Measurements from ENCODE around the gene CCDC97.

CCDC97 gene

DNA sequence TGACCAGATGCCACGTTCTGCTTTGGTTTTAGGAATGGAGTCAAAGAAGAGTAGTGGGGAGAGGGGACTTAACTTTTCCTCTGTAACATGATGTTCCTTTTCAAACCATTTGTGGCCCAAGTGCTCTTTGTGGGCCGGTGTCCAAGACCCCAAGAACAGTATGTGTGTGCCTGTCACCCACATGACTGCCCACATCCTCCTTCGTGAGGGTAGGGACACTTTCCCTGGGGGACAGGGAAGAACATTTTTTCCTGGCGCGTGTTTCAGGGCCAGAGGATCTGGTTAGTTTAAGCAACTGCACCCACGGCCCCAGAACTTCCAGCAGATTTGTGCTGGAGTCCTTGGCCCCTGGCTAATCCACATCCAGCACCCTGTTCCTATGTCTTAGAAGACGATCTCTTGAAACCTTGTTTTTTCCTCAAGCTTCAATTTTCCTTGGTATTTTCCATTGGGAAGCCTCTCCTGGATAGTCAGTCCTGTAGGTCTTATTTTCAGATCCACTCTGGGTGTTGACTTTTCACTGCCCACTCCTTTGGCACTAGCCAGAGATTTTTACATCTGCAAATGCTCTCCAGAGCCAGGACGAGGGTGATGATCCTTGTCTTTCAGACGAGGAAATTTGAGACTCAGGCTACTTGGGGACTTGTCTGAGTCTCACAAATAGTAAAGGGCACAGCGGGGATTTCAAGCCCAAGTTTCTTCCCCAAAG is 10.8 kb upstream of the CCDC97 start:
- DNase-seq: no peak

DNA sequence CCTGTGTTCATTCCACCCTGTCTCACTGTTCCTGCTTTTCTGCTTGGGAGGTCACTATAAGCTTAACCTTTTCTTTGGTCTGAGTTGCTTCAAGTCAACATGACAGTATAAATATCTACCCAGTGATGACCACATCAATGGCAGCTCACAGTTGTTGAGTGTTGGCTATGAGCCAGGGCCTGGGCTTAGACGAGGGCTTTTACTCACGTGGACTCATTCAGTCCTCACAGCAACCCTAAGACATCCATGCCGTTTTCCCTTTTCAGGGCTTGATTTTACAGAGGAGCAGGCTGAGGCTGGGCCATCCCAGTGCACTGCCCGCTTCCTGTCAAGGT is 10.2 kb upstream of the CCDC97 start:
- DNase-seq: peak; percentile 71

DNA sequence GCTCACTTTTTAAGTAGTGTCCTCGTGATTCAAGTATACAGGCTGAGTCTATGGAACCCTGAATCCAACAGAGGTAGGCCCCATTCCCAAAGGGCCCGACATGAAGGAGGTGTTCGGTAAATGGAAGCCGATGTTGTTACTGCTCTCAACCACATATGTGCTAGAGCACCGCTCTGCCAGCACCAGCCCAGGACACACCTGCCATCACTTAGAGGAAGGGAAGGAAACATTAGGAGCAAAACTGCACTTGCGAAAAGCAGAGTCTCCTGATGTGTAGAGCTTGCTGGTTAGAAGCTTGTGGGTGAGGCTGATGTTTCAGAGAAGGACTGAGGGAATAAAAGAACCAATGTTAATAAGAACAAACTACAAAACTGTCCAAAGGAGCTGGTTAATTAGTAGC is 9.4 kb upstream of the CCDC97 start:
- DNase-seq: no peak

DNA sequence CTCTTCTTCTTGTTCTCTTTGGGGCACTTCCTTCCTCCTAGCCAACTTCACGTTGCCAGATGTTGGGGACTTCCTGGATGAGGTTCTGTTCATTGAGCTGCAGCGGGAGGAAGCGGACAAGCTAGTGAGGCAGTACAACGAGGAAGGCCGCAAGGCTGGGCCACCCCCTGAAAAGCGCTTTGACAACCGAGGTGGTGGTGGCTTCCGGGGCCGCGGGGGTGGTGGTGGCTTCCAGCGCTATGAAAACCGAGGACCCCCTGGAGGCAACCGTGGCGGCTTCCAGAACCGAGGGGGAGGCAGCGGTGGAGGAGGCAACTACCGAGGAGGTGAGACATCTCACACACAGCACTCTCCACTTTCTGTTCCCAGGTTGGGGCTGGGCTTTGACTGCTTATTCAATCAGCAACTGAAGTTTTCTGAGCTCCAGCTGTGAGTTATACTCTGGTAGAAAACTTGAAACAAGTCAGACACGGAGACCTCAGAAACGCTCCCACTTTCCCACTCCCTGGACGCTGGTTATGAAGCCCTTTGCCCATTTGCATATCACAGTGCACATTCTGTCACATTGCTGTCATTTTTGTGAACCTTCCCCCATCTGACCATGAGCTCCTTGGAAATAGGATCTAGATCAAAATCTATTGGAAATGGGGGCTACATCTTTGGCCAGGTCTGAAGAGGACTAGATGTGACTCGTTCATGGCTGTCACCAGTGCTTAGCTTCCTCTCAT is 7.2 kb upstream of the CCDC97 start:
- DNase-seq: peak; percentile 63

DNA sequence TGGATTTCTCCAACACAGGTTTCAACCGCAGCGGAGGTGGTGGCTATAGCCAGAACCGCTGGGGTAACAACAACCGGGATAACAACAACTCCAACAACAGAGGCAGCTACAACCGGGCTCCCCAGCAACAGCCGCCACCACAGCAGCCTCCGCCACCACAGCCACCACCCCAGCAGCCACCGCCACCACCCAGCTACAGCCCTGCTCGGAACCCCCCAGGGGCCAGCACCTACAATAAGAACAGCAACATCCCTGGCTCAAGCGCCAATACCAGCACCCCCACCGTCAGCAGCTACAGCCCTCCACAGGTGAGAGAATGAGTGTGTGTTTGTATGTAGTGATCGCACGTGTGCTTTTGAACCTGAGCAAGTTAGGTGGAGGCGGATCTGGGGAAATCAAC is 6.0 kb upstream of the CCDC97 start:
- peak; percentile 30 for DNase-seq

DNA sequence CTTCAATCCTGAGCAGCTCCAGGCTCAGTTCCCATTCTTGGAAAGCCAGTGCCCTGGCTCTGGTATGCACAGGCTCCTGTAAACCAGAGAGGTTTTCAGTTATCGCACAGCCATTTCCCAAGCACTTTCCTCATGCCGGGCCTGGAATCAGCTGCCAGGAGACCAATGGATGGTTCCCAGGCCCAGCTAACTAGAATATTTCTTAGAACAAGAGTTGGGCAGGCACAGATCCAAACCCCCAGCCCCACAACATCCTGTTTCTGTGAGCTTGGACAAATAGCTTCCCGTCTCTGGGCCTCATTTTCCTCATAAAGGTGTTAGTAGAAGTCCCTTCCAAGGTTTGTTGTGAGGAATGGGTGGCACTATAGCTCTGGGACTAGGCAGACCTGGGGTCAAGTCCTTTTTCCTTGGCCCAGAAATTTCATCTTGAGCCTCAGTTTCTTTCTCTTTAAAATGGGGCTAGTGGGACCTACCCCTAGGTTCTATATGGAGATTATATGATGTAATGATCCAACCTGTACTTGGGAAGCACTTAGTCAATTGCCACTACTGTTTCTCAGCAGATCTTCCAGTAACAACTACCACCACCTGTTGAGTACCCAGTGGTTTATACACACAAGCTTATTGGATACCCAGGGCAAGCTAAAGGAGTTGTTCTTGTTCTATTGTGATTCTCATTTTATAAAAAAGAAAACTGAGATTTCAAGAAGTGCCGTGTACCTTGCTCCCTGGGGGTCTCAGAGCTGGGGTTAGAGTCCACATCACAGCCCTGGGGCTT is 5.1 kb upstream of the CCDC97 start:
- DNase-seq: no peak

DNA sequence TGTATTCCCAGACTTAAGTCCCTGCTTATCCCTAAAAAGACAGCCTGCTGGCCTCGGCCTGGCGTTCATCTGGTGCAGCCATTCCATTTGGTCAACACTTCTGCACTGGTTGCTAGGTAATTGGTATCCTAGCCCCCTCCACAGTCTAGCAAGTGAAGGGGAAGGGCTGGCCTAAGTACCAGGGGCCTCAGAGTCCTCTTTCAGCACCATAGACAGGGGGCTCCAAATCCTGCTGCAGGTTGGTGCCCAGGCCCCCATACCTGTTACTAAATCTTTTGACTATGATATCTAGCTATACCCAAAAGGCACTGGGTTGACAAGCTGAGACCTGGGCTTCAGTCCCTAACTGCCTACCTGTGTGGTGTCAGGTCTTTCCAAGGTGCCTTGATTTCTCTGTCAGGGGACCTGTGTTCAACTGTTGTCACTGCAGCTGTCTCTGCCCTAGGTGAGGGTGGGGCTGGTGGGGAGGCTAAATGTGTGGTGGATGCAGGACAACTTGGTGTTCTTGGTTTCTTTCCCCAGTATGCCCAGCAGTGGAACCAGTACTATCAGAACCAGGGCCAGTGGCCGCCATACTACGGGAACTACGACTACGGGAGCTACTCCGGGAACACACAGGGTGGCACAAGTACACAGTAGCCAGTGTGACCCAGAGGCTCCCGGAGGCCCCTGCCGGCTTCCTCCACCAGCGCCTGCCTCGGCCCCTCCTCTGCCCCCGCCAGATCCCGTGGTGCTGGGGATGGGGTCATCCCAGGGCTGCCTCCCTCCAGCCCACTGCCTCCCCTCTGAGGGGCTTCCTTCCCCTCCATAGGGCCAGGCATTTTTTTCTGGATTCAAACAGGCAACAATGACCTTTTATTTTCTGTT is 3.8 kb upstream of the CCDC97 start:
- no peak for DNase-seq

DNA sequence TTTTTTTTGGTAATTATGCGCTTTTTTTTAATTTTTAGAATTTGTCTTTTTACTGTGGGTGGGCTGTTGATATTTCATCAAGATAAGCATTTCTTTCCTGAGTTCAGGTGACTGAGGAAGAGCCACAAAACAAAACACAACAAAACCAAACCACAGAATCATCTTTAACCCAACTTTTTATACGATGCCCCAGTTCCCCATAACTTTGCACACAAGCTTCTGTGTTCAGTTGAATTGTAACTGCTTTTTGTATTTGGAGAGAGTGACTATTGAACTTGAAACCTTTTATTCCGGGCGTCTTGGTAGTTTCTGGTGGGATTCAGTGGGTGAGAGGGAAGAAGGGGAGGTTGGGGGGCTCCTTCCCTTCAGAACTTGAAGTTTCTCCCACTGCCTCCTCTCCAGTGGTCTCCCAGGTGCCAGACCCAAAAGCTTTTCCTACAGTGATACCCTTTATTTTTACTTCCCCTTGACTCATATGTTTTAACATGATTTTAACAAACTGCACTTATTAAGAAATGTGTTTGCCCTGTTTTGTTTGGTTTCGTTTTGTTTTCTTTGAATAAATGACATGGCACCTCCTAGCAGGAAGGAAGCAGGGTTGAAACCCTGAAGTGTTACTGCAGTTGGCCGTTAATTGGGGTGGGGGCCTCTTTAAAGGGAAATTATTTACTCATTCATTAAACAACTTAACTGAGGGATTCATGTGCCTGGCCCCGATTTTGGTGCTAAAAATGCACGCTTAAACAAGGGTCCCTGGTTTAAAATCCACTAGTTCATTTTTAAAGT is 2.7 kb upstream of the CCDC97 start:
- peak; percentile 36 for DNase-seq

DNA sequence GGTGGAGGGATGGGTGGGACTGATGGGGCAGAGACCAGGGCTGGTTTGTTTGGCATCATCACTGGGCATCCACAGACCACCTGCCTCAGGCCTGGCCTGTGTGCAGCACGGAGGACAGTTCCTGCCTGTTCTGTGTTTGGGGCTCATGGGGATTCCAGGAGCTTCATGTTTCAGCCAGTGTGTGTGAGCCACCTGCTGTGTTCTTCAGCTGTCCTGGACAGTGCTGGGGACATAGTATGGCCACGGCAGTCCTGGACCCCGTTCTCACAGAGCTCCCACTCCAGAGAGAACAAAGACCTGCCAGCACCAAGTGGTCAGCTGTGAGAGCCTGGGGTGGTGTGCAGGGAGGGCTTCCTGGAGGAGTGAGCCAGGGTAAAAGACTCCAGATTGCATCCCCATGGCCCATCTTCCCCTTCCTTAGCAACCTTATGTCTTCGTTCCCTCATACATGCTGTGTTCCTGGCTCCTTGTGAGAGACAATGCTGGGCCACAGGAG is 2.0 kb upstream of the CCDC97 start:
- DNase-seq: no peak

DNA sequence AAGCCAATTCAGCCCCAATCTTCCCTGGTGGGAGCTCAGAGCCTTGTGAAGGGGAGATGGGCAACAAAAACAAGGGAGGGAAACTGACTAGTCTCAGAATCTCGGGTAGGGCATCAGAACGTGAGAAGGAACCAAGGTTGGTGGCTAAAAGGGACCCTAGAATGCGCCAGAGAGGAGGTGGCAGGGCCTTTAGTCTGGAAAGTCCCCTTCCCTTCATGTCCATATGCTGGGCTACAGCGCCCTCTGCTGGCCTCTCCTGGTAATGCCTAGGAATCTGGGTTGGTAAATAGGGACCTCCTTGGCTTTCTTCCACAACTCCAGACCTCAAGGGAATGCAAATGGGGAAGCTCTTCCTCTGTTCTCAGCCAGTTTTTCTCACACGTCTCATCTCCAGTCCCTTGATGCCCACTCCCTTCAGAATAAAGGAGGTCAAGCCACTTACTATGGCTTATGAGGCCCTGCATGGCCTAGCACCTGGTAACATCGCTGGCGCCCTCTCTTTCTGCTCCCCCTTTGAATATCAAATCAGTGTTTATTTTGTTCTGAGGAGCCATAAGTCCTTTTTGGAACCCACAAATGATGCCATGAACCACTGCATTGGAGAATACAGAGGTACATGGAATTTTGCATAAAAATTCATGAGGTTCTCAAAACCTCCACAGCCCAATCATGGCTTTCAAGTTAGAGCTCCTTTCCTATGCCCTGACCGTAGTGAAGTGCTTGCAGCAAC is 1.4 kb upstream of the CCDC97 start:
- peak; percentile 95 for DNase-seq

DNA sequence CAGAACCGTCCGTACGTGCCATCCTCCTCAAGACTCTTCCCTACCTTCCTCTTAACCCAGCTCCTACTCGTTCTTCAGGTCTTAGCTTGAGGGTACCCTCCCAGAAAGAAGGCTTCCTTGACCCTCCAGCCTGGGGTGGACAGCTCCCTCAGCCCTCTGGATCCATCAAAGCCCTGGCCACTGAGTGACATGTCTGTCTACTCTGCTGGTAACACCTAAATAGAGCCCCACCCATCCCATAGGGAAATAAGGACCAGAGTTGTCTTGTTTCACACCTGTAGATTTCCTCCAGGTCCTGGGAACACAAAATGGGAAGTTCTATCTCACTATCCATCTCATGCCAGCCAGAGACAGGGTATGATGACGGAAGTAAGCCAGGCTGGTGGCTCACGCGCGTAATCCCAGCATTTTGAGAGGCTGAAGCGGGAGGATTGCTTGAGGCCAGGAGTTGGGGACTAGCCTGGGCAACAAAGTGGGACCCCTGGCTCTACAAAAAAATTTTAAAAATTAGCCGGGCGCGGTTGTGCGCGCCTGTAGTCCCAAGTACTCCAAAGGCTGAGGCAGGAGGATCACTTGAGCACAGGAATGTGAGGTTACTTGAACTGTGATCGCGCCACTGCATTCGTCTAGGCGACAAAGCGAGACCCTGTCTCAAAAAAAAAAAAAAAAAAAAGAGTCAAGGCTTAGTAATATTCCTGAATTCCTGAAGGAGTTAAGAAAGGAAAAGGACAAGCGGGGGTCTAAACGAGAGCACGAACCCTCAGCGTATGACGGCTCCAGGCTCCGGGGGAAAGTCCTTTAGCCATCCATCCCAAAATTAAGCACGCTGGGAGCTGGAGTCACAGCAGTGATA is 566 bp upstream of the CCDC97 start:
- DNase-seq: no peak

DNA sequence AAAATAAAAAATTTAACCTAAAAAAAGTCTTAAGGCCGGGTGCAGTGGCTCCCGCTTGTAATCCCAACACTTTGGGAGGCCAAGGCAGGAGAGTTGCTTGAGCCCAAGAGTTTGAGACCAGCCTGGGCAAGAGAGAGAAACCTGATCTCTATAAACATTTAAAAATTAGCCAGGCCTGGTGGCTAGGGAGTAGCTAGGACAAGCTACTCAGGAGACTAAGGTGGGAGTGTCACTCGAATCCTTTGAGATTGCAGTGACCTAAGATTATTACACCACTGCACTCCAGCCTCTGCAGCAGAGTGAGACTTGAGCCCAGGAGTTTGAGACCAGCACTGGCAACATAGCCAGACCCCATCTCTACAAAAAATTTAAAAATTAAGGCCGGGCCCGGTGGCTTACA is 1.1 kb downstream of the CCDC97 start:
- no peak for DNase-seq

DNA sequence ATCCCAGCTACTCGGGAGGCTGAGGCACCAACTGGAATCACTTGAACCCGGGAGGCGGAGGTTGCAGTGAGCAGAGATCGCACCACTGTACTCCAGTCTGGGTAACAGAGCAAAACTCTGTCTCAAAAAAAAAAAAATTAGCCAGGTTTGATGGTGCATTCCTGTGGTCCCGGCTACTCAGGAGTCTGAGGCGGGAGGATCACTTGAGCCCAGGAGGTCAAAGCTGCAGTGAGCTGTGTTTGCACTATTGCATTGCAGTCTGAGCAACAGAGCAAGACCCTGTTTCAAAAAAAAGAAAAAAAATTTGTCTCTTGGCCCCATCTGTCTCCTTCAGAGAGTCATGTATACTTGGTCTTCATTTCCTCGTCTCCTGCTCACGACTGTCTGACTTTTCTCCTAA is 1.6 kb downstream of the CCDC97 start:
- no peak for DNase-seq

DNA sequence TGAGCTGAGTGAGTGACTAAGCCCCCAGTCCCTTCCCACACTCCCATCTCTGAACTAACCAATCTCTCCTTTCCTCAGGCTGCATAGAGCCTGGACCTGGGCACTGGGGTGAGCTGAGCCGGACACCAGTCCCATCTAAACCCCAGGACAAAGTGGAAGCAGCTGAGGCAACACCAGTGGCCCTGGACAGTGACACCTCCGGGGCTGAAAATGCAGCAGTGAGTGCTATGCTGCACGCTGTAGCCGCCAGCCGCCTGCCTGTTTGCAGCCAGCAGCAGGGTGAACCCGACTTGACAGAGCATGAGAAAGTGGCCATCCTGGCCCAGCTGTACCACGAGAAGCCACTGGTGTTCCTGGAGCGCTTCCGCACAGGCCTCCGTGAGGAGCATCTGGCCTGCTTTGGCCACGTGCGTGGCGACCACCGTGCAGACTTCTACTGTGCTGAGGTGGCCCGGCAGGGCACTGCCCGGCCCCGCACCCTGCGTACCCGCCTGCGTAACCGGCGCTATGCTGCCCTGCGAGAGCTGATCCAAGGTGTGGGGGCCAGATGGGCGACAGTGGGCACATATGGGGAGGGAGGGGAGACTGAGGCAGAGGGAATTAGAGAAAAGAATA is 6.4 kb downstream of the CCDC97 start:
- DNase-seq: no peak

DNA sequence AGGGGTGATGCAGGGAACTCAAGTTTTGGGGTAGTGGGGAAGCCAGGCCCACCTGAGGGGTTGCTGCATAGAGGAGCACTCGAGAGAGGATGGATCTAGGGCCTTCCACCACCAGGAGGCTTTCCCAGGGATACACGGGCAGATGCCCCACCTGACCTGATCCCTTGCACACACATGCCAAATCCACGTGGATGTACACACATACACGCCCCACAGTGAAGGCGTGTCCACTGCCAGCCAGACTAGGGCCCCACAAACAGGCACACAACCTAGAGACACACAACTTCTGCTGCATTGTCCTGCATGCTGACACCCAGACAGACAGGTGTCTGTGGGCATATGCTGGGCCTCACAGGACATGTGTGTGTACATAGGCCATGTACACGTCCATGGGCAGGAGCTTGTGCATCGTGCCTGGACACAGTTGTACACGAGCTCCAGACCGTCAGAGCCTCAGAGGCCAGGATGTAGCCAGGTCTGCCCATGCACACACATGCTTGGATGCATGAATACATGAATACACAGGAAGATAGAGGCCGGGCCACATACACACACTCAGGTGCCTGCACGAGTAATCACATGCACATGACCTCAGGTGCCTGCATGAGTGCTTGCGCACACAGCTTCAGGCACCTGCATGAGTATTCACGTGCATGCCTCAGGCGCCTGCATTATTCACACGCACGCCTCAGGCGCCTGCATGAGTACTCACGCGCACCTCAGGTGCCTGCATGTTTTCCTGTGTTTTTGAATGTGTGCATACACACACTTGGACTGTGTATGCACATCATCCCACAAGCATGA is 8.9 kb downstream of the CCDC97 start:
- DNase-seq: no peak

DNA sequence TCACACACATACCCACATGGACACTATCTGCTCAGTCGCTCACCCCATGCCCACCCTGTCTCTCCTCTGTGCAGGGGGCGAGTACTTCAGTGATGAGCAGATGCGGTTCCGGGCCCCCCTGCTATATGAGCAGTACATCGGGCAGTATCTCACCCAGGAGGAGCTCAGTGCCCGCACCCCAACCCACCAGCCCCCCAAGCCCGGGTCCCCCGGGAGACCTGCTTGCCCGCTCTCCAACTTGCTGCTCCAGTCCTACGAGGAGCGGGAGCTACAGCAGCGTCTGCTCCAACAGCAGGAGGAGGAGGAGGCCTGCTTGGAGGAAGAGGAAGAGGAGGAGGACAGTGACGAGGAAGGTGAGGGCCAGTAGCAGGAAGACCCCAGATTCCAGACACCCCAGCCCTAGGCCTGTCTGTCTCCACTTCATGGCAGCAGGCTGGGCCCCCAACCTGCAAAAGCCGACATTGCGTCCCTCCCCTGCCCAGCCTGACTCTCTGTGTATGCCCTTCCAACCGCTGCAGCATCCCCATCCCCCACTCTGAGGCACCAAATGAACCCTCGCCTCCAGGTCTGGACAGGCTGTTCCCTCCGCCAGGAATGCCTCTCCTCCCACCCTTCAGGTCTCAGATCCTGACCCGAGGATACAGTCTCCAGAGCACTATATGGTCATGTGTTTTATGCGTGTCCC is 9.7 kb downstream of the CCDC97 start:
- no peak for DNase-seq

DNA sequence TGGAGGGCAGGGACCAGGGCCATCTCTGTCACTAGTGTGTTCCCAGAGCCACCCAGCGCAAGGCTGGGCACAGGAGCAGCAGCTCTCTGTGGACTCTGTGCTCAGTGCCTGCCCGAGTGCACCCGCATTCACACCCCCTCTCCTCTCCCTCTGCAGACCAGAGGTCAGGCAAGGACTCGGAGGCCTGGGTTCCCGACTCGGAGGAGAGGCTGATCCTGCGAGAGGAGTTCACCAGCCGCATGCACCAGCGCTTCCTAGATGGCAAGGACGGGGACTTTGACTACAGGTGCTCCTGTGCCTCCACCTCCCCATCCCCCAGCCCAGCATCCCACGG is 10.2 kb downstream of the CCDC97 start:
- DNase-seq: no peak

DNA sequence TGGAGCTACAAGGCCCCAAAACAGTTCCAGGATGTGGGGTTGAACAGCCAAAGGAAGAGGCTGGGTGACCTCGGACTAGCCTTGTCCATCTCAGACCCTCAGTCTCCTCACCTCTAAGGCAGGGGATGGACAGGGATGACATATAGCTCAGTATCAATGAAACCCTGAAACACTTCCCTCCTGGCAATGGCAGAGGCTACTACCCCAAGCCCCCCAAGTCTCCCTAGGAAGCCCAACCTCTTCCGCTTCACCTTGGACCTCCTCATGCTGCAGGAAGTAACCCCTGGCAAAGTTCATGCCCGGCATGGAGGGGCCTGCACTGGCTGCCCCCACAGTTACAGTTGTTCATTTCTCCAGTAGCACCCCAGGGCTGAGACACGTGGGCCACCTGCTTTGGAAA is 10.6 kb downstream of the CCDC97 start:
- no peak for DNase-seq

DNA sequence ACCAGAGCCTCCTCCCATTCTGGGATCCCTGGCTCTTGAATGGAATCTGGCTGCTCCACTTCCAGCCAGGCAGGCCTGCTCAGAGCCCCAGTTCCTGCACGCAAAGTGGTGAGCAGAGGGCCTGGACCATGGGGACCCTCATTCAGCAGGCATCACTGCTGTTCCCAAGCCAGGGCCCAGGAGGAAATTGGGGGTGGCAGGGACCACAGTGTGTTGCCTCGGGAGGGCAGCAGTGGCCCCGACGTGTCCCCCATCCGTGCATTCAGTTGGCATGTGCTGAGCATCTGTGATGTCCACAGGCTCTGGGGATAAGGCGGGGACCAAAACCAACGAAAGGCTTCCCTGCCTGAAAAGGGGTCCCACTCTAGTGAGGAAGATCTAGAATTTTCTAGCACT is 11.2 kb downstream of the CCDC97 start:
- DNase-seq: no peak

Data from CD4-positive, alpha-beta T cell treated with Interleukin-17A for 4 hours (primary cell).